HUES6 (cell line): ENCODE data around the gene AGFG1.
"Not testable (repeated sequence)": the region's sequence is repeated elsewhere in the genome, so short reads cannot be mapped to it uniquely, and the experiment has no call there.

Source experiments
- H3K27ac ChIP-seq: 2 replicates; pipeline ENCODE4 v1.7.0; 2013; ENCODE audit warnings: low read depth, mild to moderate bottlenecking, low read length, inconsistent platforms
- H3K27me3 ChIP-seq: 2 replicates; pipeline ENCODE4 v1.6.1; 2013; ENCODE audit warnings: low read length; ENCODE audit not compliant: control insufficient read depth, insufficient read depth
- H3K36me3 ChIP-seq: 2 replicates; pipeline ENCODE4 v1.6.1; 2013; ENCODE audit warnings: low read length; ENCODE audit not compliant: control insufficient read depth, insufficient read depth
- H3K4me1 ChIP-seq: 2 replicates; pipeline ENCODE4 v1.6.1; 2013; ENCODE audit warnings: low read length; ENCODE audit not compliant: control insufficient read depth, insufficient read depth
- H3K4me3 ChIP-seq: 2 replicates; pipeline ENCODE4 v1.5.1; 2013; ENCODE audit warnings: low read depth, low read length
- H3K9ac ChIP-seq: one replicate; pipeline ENCODE4 v1.6.1; 2013; ENCODE audit warnings: mild to moderate bottlenecking, low read length
- H3K9me3 ChIP-seq: 2 replicates; pipeline ENCODE4 v1.6.1; 2013; ENCODE audit warnings: low read depth, low read length; ENCODE audit not compliant: control insufficient read depth, insufficient read depth

Gene AGFG1

GRCh38 chr2:227539465-227539956 lies 67.6 kb downstream of the AGFG1 start:
- H3K9me3 ChIP-seq, result no peaks in the 10 kb centered on the region
- no peak overlapping the region for H3K9ac ChIP-seq
- no peaks in the 10 kb centered on the region for H3K4me1 ChIP-seq
- peaks cover 58% of the 10 kb centered on the region for H3K36me3 ChIP-seq
- no peak overlapping the region for H3K4me3 ChIP-seq
- no peaks in the 10 kb centered on the region for H3K27me3 ChIP-seq
- no peak overlapping the region for H3K27ac ChIP-seq

- not testable (repeated sequence) for H3K4me1 ChIP-seq, H3K9me3 ChIP-seq, H3K4me3 ChIP-seq, H3K9ac ChIP-seq, H3K27me3 ChIP-seq, H3K27ac ChIP-seq
- H3K36me3 ChIP-seq, result peaks cover 58% of the 10 kb centered on the region
Observed at GRCh38 chr2:227540352-227540751, 68.4 kb downstream of the AGFG1 start.

GRCh38 chr2:227545990-227546389 lies 74.0 kb downstream of the AGFG1 start:
- H3K36me3 ChIP-seq, result peaks cover 43% of the 10 kb centered on the region
- H3K27ac ChIP-seq, result no peak overlapping the region
- peaks cover 8% of the 10 kb centered on the region; the same call in 1 of the 2 replicates for H3K9me3 ChIP-seq
- H3K27me3 ChIP-seq, result no peaks in the 10 kb centered on the region
- H3K4me3 ChIP-seq, result no peak overlapping the region
- no peak overlapping the region for H3K9ac ChIP-seq
- no peaks in the 10 kb centered on the region for H3K4me1 ChIP-seq

- Histone ChIP-seq H3K27ac (no peak overlapping the region), H3K36me3 (peaks cover 73% of the 10 kb centered on the region), H3K4me3 (no peak overlapping the region), H3K9ac (no peak overlapping the region), H3K9me3 (no peaks in the 10 kb centered on the region), H3K4me1 (no peaks in the 10 kb centered on the region), H3K27me3 (no peaks in the 10 kb centered on the region)
Observed at GRCh38 chr2:227551836-227552235, 79.9 kb downstream of the AGFG1 start.

GRCh38 chr2:227562581-227562980 lies 90.6 kb downstream of the AGFG1 start:
- no peaks in the 10 kb centered on the region for H3K27me3 ChIP-seq

GRCh38 chr2:227565080-227565479 lies 93.1 kb downstream of the AGFG1 start:
- Histone ChIP-seq H3K36me3 (no peaks in the 10 kb centered on the region; the same call in 1 of the 2 replicates), H3K9ac (no peak overlapping the region), H3K4me3 (no peak overlapping the region)

More at GRCh38 chr2:227562581-227562980, 90.6 kb downstream of the AGFG1 start:
- Histone ChIP-seq H3K4me3 (no peak overlapping the region), H3K27ac (no peak overlapping the region), H3K9me3 (no peaks in the 10 kb centered on the region), H3K36me3 (peaks cover 5% of the 10 kb centered on the region; the same call in 1 of the 2 replicates), H3K4me1 (no peaks in the 10 kb centered on the region), H3K9ac (no peak overlapping the region)

GRCh38 chr2:227566012-227566411 lies 94.1 kb downstream of the AGFG1 start:
- no peak overlapping the region for H3K9ac ChIP-seq
- no peaks in the 10 kb centered on the region for H3K9me3 ChIP-seq
- H3K27ac ChIP-seq, result no peak overlapping the region
- H3K27me3 ChIP-seq, result no peaks in the 10 kb centered on the region
- 0 out of 2 replicates have a peak, but pooled peaks cover 3% of the 10 kb centered on the region for H3K4me1 ChIP-seq
- no peaks in the 10 kb centered on the region; the same call in 1 of the 2 replicates for H3K36me3 ChIP-seq
- H3K4me3 ChIP-seq, result no peak overlapping the region

More at GRCh38 chr2:227565080-227565479, 93.1 kb downstream of the AGFG1 start:
- H3K27me3 ChIP-seq, result no peaks in the 10 kb centered on the region
- H3K9me3 ChIP-seq, result no peaks in the 10 kb centered on the region
- H3K4me1 ChIP-seq, result 0 out of 2 replicates have a peak, but pooled peaks cover 3% of the 10 kb centered on the region
- H3K27ac ChIP-seq, result no peak overlapping the region

- Histone ChIP-seq H3K36me3 (no peaks in the 10 kb centered on the region), H3K4me1 (0 out of 2 replicates have a peak, but pooled peaks cover 3% of the 10 kb centered on the region), H3K27ac (no peak overlapping the region), H3K4me3 (no peak overlapping the region), H3K9me3 (no peaks in the 10 kb centered on the region), H3K27me3 (no peaks in the 10 kb centered on the region), H3K9ac (no peak overlapping the region)
Observed at GRCh38 chr2:227568852-227569169, 96.9 kb downstream of the AGFG1 start.

- H3K36me3 ChIP-seq, result no peaks in the 10 kb centered on the region
- no peaks in the 10 kb centered on the region for H3K27me3 ChIP-seq
- no peak overlapping the region for H3K4me3 ChIP-seq
- no peaks in the 10 kb centered on the region for H3K9me3 ChIP-seq
- H3K4me1 ChIP-seq, result 0 out of 2 replicates have a peak, but pooled peaks cover 3% of the 10 kb centered on the region
- no peak overlapping the region for H3K27ac ChIP-seq
- H3K9ac ChIP-seq, result no peak overlapping the region
Observed at GRCh38 chr2:227570615-227571014, 98.7 kb downstream of the AGFG1 start.

- Histone ChIP-seq H3K27ac (no peak overlapping the region), H3K4me3 (no peak overlapping the region), H3K9ac (no peak overlapping the region), H3K27me3 (no peaks in the 10 kb centered on the region), H3K36me3 (no peaks in the 10 kb centered on the region), H3K9me3 (no peaks in the 10 kb centered on the region), H3K4me1 (peaks cover 8% of the 10 kb centered on the region; the same call in 1 of the 2 replicates)
Observed at GRCh38 chr2:227576110-227576509, 104.2 kb downstream of the AGFG1 start.

GRCh38 chr2:227576812-227577211 lies 104.9 kb downstream of the AGFG1 start:
- Histone ChIP-seq H3K9ac (no peak overlapping the region), H3K36me3 (no peaks in the 10 kb centered on the region), H3K27ac (no peak overlapping the region), H3K4me3 (no peak overlapping the region), H3K27me3 (no peaks in the 10 kb centered on the region), H3K4me1 (peaks cover 8% of the 10 kb centered on the region; the same call in 1 of the 2 replicates), H3K9me3 (peaks cover 2% of the 10 kb centered on the region; the same call in 1 of the 2 replicates)
